H9 (cell line): ENCODE measurements around the gene SLC12A3. TPM values are rescaled to one million over a fixed set of nuclear protein-coding genes. Genes with fewer than 3 reads are reported as not detected.
A peak's percentile ranks its signal among the peaks of the same experiment; 100 is the strongest.

Experiments
- DNase-seq: peaks from one replicate; pipeline ENCODE4 v3.0.0-alpha.2; 2017
- H2AFZ ChIP-seq: one replicate; pipeline ENCODE4 v1.6.1; 2013; ENCODE audit warnings: mild to moderate bottlenecking, low read length, control low read depth, moderate library complexity
- H2AK5ac ChIP-seq: 2 replicates; pipeline ENCODE4 v1.6.1; 2013; ENCODE audit warnings: low read length, control low read depth, mixed read lengths; ENCODE audit not compliant: insufficient read length
- H2BK120ac ChIP-seq: one replicate; pipeline ENCODE4 v1.6.1; 2013; ENCODE audit warnings: low read depth, mild to moderate bottlenecking, low read length, control low read depth, inconsistent platforms; ENCODE audit not compliant: poor library complexity, severe bottlenecking
- H2BK12ac ChIP-seq: 2 replicates; pipeline ENCODE4 v1.6.1; 2013; ENCODE audit warnings: low read length, control low read depth, mixed read lengths, low read depth; ENCODE audit not compliant: insufficient read length
- H2BK15ac ChIP-seq: 2 replicates; pipeline ENCODE4 v1.6.1; 2013; ENCODE audit warnings: low read depth, low read length, control low read depth
- H2BK20ac ChIP-seq: one replicate; pipeline ENCODE4 v1.6.1; 2013; ENCODE audit warnings: low read depth, mild to moderate bottlenecking, low read length, control low read depth, inconsistent platforms; ENCODE audit not compliant: poor library complexity, severe bottlenecking
- H2BK5ac ChIP-seq: 2 replicates; pipeline ENCODE4 v1.6.1; 2013; ENCODE audit warnings: low read length, control low read depth, mixed read lengths; ENCODE audit not compliant: insufficient read length
- H3K14ac ChIP-seq: 2 replicates; pipeline ENCODE4 v1.6.1; 2013; ENCODE audit warnings: low read length, control low read depth; ENCODE audit not compliant: insufficient read depth
- H3K18ac ChIP-seq: 2 replicates; pipeline ENCODE4 v1.6.1; 2013; ENCODE audit warnings: low read depth, mild to moderate bottlenecking, mixed read lengths, low read length, control low read depth; ENCODE audit not compliant: insufficient read length
- H3K23ac ChIP-seq: 2 replicates; pipeline ENCODE4 v1.6.1; 2013; ENCODE audit warnings: low read length, control low read depth, mixed read lengths, low read depth; ENCODE audit not compliant: insufficient read length
- H3K23me2 ChIP-seq: 2 replicates; pipeline ENCODE4 v1.6.1; 2013; ENCODE audit warnings: low read depth, mild to moderate bottlenecking, mixed read lengths, low read length, control low read depth; ENCODE audit not compliant: insufficient read length, poor library complexity, severe bottlenecking
- H3K27ac ChIP-seq: 2 replicates; pipeline ENCODE4 v1.5.1; 2013; ENCODE audit warnings: low read length, control low read depth, mixed read lengths, low read depth; ENCODE audit not compliant: insufficient read length
- H3K27me3 ChIP-seq: 2 replicates; pipeline ENCODE4 v1.6.1; 2013; ENCODE audit warnings: low read length, control low read depth, inconsistent platforms; ENCODE audit not compliant: insufficient read depth
- H3K4ac ChIP-seq: 2 replicates; pipeline ENCODE4 v1.6.1; 2013; ENCODE audit warnings: low read depth, mild to moderate bottlenecking, control low read depth, inconsistent platforms, low read length, moderate library complexity
- H3K4me1 ChIP-seq: 2 replicates; pipeline ENCODE4 v1.6.1; 2013; ENCODE audit warnings: low read length, control low read depth, inconsistent platforms; ENCODE audit not compliant: insufficient read depth
- H3K4me2 ChIP-seq: 2 replicates; pipeline ENCODE4 v1.6.1; 2013; ENCODE audit warnings: low read length, control low read depth, mixed read lengths; ENCODE audit not compliant: insufficient read length, insufficient read depth
- H3K56ac ChIP-seq: 2 replicates; pipeline ENCODE4 v1.6.1; 2013; ENCODE audit warnings: low read depth, mild to moderate bottlenecking, mixed read lengths, low read length, control low read depth; ENCODE audit not compliant: insufficient read length
- H3K79me1 ChIP-seq: 2 replicates; pipeline ENCODE4 v1.6.1; 2013; ENCODE audit warnings: low read depth, mild to moderate bottlenecking, moderate library complexity, low read length, control low read depth, inconsistent platforms; ENCODE audit not compliant: insufficient read depth, poor library complexity, severe bottlenecking
- H3K79me2 ChIP-seq: 2 replicates; pipeline ENCODE4 v1.6.1; 2013; ENCODE audit warnings: low read length, control low read depth, inconsistent platforms; ENCODE audit not compliant: insufficient read depth
- H3K9ac ChIP-seq: 2 replicates; pipeline ENCODE4 v1.6.1; 2013; ENCODE audit warnings: low read length, control low read depth, mixed read lengths; ENCODE audit not compliant: insufficient read length; ENCODE audit errors: extremely low read depth
- H3K9me3 ChIP-seq: one replicate; pipeline ENCODE4 v1.6.1; 2013; ENCODE audit warnings: low read depth, low read length, inconsistent platforms; ENCODE audit not compliant: control insufficient read depth
- H3T11ph ChIP-seq: one replicate; pipeline ENCODE4 v1.6.1; 2013; ENCODE audit warnings: mild to moderate bottlenecking, low read length, control low read depth, inconsistent platforms
- H4K20me1 ChIP-seq: one replicate; pipeline ENCODE4 v1.6.1; 2013; ENCODE audit not compliant: control insufficient read depth, insufficient read length, insufficient read depth
- H4K5ac ChIP-seq: 2 replicates; pipeline ENCODE4 v1.6.1; 2013; ENCODE audit warnings: low read depth, mild to moderate bottlenecking, mixed read lengths, low read length, control low read depth; ENCODE audit not compliant: insufficient read length
- H4K8ac ChIP-seq: replicated peaks from 2 replicates; pipeline ENCODE4 v1.6.1; 2013; ENCODE audit warnings: low read length, control low read depth, mixed read lengths, low read depth; ENCODE audit not compliant: insufficient read length
- H4K91ac ChIP-seq: 2 replicates; pipeline ENCODE4 v1.6.1; 2013; ENCODE audit warnings: low read depth, mild to moderate bottlenecking, moderate library complexity, mixed read lengths, low read length, control low read depth; ENCODE audit not compliant: insufficient read length
- H3K27ac Mint-ChIP-seq, 3 experiments: 2 replicates in 2 of 3; 3 replicates in 1 of 3; pipeline ENCODE4 v1.8.0; 2020 to 2021; ENCODE audit warnings: mixed read lengths in 3 of 3, mild to moderate bottlenecking in 1 of 3, moderate library complexity in 1 of 3
- H3K27me3 Mint-ChIP-seq: 2 replicates; pipeline ENCODE4 v1.8.0; 2021; ENCODE audit warnings: low read depth, mild to moderate bottlenecking, moderate library complexity, mixed read lengths
- H3K36me3 Mint-ChIP-seq, 3 experiments: 2 replicates in 2 of 3; 3 replicates in 1 of 3; pipeline ENCODE4 v1.8.0; 2020 to 2021; ENCODE audit warnings: low read depth in 3 of 3, mixed read lengths in 3 of 3; ENCODE audit not compliant: insufficient read depth in 1 of 3
- H3K4me1 Mint-ChIP-seq, 2 experiments: 2 replicates each; pipeline ENCODE4 v1.8.0; 2020; ENCODE audit warnings: mixed read lengths in 2 of 2
- H3K4me3 Mint-ChIP-seq, 2 experiments: 2 replicates in 1 of 2; 3 replicates in 1 of 2; pipeline ENCODE4 v1.8.0; 2020 to 2021; ENCODE audit warnings: mild to moderate bottlenecking in 2 of 2, mixed read lengths in 2 of 2, moderate library complexity in 1 of 2
- H3K9me3 Mint-ChIP-seq, 2 experiments: 2 replicates in 1 of 2; 3 replicates in 1 of 2; pipeline ENCODE4 v1.8.0; 2020; ENCODE audit warnings: mild to moderate bottlenecking in 2 of 2, mixed read lengths in 2 of 2, moderate library complexity in 1 of 2
- CTCF ChIP-seq: fragments of 200-600 bp; sonication (generic); conservative IDR thresholded peaks from 3 replicates; pipeline ENCODE4 v1.8.0; 2021; ENCODE audit warnings: antibody characterized with exemption, mild to moderate bottlenecking
- WGBS: extraction: QIAGEN DNeasy Blood & Tissue Kit; methylation state at CpG from one replicate; pipeline ENCODE4 v1.1.7; 2013; ENCODE audit warnings: missing lambda C conversion rate, low lambda C conversion rate, mixed read lengths; ENCODE audit not compliant: insufficient read length; ENCODE audit errors: extremely low coverage; 5-methylcytosine and 5-hydroxymethylcytosine counted together
- total RNA-seq: library from RNA; stranded (reverse); gene quantifications from 2 replicates; pipeline ENCODE4 v1.2.1, GENCODE V29; 2021

The SLC12A3 gene
- total RNA-seq, 1 experiment from 2014 or later = not detected

GRCh38 chr16:56817938-56818337, 47.1 kb upstream of the SLC12A3 start:
- WGBS = no CpG with 5 or more reads among the region's 1 CpG
- H3K14ac ChIP-seq = no peak overlapping the region
- H2AK5ac ChIP-seq = no peak overlapping the region
- no peak overlapping the region for H3K9ac ChIP-seq
- H3K27me3 ChIP-seq = no peaks in the 10 kb centered on the region
- no peaks in the 10 kb centered on the region for H3K79me1 ChIP-seq
- H2BK5ac ChIP-seq = no peak overlapping the region
- no peaks in the 10 kb centered on the region for H3K23me2 ChIP-seq
- no peak for TF ChIP-seq CTCF
- H3K4me3 Mint-ChIP-seq = no peak overlapping the region
- H4K5ac ChIP-seq = no peak overlapping the region
- H3K56ac ChIP-seq = no peak overlapping the region
- no peak overlapping the region for H3K27ac ChIP-seq
- no peak overlapping the region for H3K4ac ChIP-seq
- H2AFZ ChIP-seq = no peak overlapping the region
- no peaks in the 10 kb centered on the region for H3K9me3 ChIP-seq
- H4K8ac ChIP-seq = no peak overlapping the region
- H3K27me3 Mint-ChIP-seq = no peaks in the 10 kb centered on the region
- H3K4me1 ChIP-seq = no peaks in the 10 kb centered on the region
- H2BK12ac ChIP-seq = no peak overlapping the region
- H3K4me1 Mint-ChIP-seq = peaks cover 3 to 4% of the 10 kb centered on the region in 2 experiments
- H3K18ac ChIP-seq = no peak overlapping the region
- peaks cover 9 to 22% (median 17%) of the 10 kb centered on the region in 3 experiments for H3K36me3 Mint-ChIP-seq
- no peaks in the 10 kb centered on the region for H3K79me2 ChIP-seq
- no peak overlapping the region for H4K91ac ChIP-seq
- H2BK120ac ChIP-seq = no peak overlapping the region
- H3K27ac Mint-ChIP-seq = peak overlapping the region in 1 of 3 experiments; percentile 50; a peak in 2 of 7 replicates
- no peak overlapping the region for H3K23ac ChIP-seq
- no peak overlapping the region for H2BK15ac ChIP-seq
- H3T11ph ChIP-seq = no peak overlapping the region
- H4K20me1 ChIP-seq = peaks cover 1% of the 10 kb centered on the region
- H2BK20ac ChIP-seq = no peak overlapping the region
- no peak for DNase-seq
- H3K9me3 Mint-ChIP-seq = no peaks in the 10 kb centered on the region
- no peak overlapping the region for H3K4me2 ChIP-seq
